ENCODE results near the gene RALGAPB.

The RALGAPB gene

DNA sequence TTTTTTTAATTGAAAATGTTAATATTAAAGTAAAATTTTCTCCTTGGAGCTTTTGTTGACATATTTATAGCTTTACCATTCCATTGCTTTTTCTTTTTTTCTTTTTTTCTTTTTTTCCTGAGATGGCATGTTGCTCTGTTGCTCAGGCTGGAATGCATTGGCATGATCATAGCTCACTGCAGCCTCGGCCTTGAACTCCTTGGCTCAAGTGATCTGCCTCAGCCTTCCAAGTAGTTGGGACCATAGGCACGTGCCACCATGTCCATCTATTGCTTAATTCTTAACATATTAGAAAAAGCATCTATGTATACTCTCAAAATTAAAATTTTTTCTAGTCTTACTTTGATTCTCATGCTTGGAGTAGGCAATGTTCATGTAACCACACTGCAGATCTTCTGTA, 43.0 kb downstream of the RALGAPB start:
- Histone ChIP-seq H3K9me3 (no peaks in the 10 kb centered on the region), H3K4me1 (ENCODE audit: control insufficient read depth in 1 of 2, insufficient read depth in 1 of 2, low read depth in 1 of 2, low read length in 1 of 2) (no peaks in the 10 kb centered on the region), H3K36me3 (peaks cover 72% of the 10 kb centered on the region), H3K27ac (no peak overlapping the region), H3K4me3 (ENCODE audit: low read depth in 1 of 2, low read length in 1 of 2) (no peak overlapping the region), H3K27me3 (no peaks in the 10 kb centered on the region)
- TF ChIP-seq, protein P1, sequence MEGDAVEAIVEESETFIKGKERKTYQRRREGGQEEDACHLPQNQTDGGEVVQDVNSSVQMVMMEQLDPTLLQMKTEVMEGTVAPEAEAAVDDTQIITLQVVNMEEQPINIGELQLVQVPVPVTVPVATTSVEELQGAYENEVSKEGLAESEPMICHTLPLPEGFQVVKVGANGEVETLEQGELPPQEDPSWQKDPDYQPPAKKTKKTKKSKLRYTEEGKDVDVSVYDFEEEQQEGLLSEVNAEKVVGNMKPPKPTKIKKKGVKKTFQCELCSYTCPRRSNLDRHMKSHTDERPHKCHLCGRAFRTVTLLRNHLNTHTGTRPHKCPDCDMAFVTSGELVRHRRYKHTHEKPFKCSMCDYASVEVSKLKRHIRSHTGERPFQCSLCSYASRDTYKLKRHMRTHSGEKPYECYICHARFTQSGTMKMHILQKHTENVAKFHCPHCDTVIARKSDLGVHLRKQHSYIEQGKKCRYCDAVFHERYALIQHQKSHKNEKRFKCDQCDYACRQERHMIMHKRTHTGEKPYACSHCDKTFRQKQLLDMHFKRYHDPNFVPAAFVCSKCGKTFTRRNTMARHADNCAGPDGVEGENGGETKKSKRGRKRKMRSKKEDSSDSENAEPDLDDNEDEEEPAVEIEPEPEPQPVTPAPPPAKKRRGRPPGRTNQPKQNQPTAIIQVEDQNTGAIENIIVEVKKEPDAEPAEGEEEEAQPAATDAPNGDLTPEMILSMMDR (IDR thresholded peaks at IDR 0.05), result no peak

DNA sequence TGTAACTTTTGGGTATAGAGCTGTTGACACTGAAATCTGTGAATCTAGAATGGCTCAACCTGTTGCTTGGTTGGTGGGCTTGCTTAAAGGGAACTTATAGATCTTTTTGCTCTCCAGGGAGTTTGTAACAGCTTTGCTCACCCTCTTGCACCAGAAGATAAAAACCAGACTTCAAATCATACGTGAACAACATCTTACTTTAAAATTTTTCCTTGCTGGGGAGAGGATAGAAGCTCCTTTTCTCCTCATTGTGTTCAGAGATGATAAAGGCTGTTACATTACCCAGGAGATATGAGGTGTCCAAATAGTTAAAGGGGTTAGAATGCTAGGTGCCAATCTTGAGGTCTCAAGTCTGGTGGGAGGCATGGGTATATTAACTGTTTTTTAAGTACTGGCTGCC, 46.8 kb downstream of the RALGAPB start:
- Histone ChIP-seq H3K27ac (no peak overlapping the region), H3K4me1 (ENCODE audit: control insufficient read depth in 1 of 2, insufficient read depth in 1 of 2, low read depth in 1 of 2, low read length in 1 of 2) (no peaks in the 10 kb centered on the region), H3K9me3 (no peaks in the 10 kb centered on the region), H3K27me3 (no peaks in the 10 kb centered on the region), H3K4me3 (ENCODE audit: low read depth in 1 of 2, low read length in 1 of 2) (no peak overlapping the region), H3K36me3 (peaks cover 81% of the 10 kb centered on the region)
- TF ChIP-seq, protein P1 (IDR thresholded peaks at IDR 0.05), result no peak

DNA sequence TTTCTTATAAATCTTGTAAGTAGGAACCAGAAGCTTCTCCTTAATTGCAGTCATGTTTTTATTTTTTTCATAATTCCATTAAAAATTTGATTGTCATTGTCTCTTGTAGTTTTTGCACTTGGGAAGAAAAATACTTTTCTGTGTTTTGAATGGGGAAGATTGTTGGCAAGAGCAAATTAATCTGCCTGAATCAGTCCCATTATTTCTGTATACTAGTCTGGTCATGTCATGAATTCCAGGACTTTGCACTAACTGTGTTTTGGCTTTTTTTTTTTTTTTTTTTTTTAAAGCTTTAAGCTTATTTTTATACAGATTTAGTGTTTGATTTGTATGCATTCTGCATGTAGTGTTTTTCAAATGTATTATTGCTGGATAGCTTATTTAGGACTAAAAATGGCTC, 47.6 kb downstream of the RALGAPB start:
- Histone ChIP-seq H3K27ac (no peak overlapping the region), H3K4me1 (ENCODE audit: control insufficient read depth in 1 of 2, insufficient read depth in 1 of 2, low read depth in 1 of 2, low read length in 1 of 2) (no peaks in the 10 kb centered on the region), H3K9me3 (no peaks in the 10 kb centered on the region), H3K4me3 (ENCODE audit: low read depth in 1 of 2, low read length in 1 of 2) (no peak overlapping the region), H3K27me3 (no peaks in the 10 kb centered on the region), H3K36me3 (peaks cover 84% of the 10 kb centered on the region)
- TF ChIP-seq, protein P1 (IDR thresholded peaks at IDR 0.05), result no peak

DNA sequence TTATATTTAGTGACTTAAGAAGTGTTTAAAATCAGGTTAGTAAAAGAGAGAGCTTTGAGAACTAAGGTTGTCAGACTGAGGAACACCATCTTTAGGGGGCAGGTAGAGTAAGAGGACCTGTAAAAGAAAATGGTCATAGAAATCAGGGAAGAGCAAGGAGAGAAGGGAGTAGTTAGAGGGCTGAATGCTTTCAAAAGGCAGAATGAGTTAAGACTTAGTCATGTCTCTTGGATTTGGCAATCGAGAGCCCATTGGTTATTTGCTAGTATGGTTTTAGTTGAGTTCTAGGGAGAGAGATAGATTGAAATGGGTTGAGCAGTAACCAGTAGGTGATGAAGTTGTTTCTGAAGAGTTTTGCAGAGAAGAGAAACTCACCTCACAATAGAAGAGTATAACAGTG, 51.1 kb downstream of the RALGAPB start:
- Histone ChIP-seq H3K27me3 (no peaks in the 10 kb centered on the region), H3K36me3 (peaks cover 81% of the 10 kb centered on the region), H3K27ac (no peak overlapping the region), H3K4me1 (ENCODE audit: control insufficient read depth in 1 of 2, insufficient read depth in 1 of 2, low read depth in 1 of 2, low read length in 1 of 2) (no peaks in the 10 kb centered on the region), H3K4me3 (ENCODE audit: low read depth in 1 of 2, low read length in 1 of 2) (no peak overlapping the region), H3K9me3 (no peaks in the 10 kb centered on the region)
- TF ChIP-seq, protein P1 (IDR thresholded peaks at IDR 0.05), result no peak

DNA sequence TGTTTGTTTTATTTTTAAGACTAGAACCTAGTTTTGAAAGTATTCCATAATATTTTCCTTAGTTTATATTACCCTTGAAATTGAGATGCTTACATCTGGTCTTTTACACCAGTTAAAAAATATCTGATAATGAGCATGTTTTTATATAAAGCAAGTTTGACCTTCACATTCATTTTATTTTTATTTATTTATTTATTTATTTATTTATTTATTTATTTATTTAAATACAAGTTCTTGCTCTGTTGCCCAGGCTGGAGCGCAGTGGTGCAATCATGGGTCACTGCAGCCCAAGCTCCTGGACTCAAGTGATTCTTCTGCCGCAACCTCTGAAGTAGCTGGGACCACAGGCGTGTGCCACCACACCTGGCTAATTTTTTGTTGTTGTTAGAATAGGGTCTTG, 55.5 kb downstream of the RALGAPB start:
- H3K27ac ChIP-seq, result no peak overlapping the region
- no peak overlapping the region for H3K4me3 ChIP-seq (ENCODE audit: low read depth in 1 of 2, low read length in 1 of 2)
- no peaks in the 10 kb centered on the region for H3K27me3 ChIP-seq
- no peaks in the 10 kb centered on the region for H3K4me1 ChIP-seq (ENCODE audit: control insufficient read depth in 1 of 2, insufficient read depth in 1 of 2, low read depth in 1 of 2, low read length in 1 of 2)
- no peaks in the 10 kb centered on the region for H3K9me3 ChIP-seq
- H3K36me3 ChIP-seq, result peaks cover 87% of the 10 kb centered on the region
- TF ChIP-seq, protein P1 (IDR thresholded peaks at IDR 0.05), result no peak

DNA sequence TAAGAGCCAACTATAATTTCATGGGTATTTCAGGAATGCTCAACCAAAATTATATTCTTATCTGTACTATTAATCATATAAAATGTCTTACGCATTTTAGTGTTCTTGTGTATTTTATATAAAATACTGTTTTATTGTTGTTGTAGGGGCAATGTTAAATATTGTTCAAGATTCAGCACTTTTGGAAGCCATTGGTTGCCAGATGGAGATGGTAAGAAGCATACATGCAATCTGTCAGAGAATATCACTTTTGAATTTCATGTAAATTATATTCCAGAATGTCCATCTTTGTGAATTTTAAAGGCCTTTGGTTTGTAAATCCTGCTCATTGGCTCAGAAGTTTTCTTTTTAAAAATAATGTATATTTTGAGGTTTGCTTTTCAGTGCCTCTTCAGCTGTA, 58.4 kb downstream of the RALGAPB start:
- Histone ChIP-seq H3K36me3 (peaks cover 84% of the 10 kb centered on the region), H3K4me3 (ENCODE audit: low read depth in 1 of 2, low read length in 1 of 2) (no peak overlapping the region), H3K27ac (no peak overlapping the region), H3K9me3 (no peaks in the 10 kb centered on the region), H3K27me3 (no peaks in the 10 kb centered on the region), H3K4me1 (ENCODE audit: control insufficient read depth in 1 of 2, insufficient read depth in 1 of 2, low read depth in 1 of 2, low read length in 1 of 2) (no peaks in the 10 kb centered on the region)
- TF ChIP-seq, protein P1 (IDR thresholded peaks at IDR 0.05), result no peak

Data from neutrophil (primary cell).